Vagina (tissue), 2 donors: ENCODE data around the gene RAB7B.

Experiments
- POLR2A ChIP-seq, 2 donors: fragments of 450-650 bp; IDR thresholded peaks; one replicate each; pipeline ENCODE4 v1.6.1; 2017; ENCODE audit warnings: antibody characterized with exemption in 2 of 2, mild to moderate bottlenecking in 2 of 2, moderate library complexity in 2 of 2
- POLR2AphosphoS5 ChIP-seq, 2 donors: sonication (generic); formaldehyde crosslinking; IDR thresholded peaks; one replicate each; pipeline ENCODE4 v1.9.0; 2017; ENCODE audit warnings: antibody characterized with exemption in 2 of 2, mild to moderate bottlenecking in 2 of 2, low read depth in 1 of 2; ENCODE audit not compliant: insufficient read depth in 1 of 2
- TF ChIP-seq, protein P1 (sequence below), 3 experiments: fragments of 450-650 bp in 2 of 3; fragments of 200-600 bp in 1 of 3; sonication (generic) in 1 of 3; IDR thresholded peaks; one replicate each; pipeline ENCODE4 v1.5.1; 2017 to 2019; ENCODE audit warnings: antibody characterized with exemption in 3 of 3, mild to moderate bottlenecking in 2 of 3, moderate library complexity in 2 of 3

DNA sequence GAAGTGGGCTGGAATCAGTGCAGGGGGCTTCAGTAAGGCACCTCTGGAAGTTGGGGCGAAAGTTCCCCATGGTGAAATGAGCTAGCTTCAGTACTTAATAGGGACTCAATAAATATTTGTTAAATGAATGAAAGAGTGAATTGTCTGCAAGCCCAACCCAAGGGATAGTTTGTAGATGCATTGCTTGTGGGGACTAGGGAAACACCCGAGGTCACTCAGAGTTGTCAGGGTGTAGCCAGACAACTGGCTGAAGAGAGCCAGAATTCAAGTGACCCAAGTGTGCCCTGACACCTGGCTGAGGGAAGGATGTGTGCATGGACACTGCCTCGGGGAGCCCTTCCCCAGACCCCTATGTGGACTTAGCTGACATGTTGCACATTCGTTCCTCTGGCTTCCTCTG is 58.7 kb downstream of the RAB7B start:
- TF ChIP-seq POLR2A (IDR thresholded peaks at IDR 0.05): no peak
- TF ChIP-seq, protein P1, sequence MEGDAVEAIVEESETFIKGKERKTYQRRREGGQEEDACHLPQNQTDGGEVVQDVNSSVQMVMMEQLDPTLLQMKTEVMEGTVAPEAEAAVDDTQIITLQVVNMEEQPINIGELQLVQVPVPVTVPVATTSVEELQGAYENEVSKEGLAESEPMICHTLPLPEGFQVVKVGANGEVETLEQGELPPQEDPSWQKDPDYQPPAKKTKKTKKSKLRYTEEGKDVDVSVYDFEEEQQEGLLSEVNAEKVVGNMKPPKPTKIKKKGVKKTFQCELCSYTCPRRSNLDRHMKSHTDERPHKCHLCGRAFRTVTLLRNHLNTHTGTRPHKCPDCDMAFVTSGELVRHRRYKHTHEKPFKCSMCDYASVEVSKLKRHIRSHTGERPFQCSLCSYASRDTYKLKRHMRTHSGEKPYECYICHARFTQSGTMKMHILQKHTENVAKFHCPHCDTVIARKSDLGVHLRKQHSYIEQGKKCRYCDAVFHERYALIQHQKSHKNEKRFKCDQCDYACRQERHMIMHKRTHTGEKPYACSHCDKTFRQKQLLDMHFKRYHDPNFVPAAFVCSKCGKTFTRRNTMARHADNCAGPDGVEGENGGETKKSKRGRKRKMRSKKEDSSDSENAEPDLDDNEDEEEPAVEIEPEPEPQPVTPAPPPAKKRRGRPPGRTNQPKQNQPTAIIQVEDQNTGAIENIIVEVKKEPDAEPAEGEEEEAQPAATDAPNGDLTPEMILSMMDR (IDR thresholded peaks at IDR 0.05): no peak
- no peak for TF ChIP-seq POLR2AphosphoS5 (IDR thresholded peaks at IDR 0.05; ENCODE audit: insufficient read depth in 1 of 2, low read depth in 1 of 2)
